Glomerular visceral epithelial cell (primary cell): Measurements from ENCODE around the gene SIX5.

Experiments used
- DNase-seq: peaks from one replicate; pipeline ENCODE4 v3.0.0-alpha.2; 2016; ENCODE audit errors: extremely low spot score

The SIX5 gene

DNA sequence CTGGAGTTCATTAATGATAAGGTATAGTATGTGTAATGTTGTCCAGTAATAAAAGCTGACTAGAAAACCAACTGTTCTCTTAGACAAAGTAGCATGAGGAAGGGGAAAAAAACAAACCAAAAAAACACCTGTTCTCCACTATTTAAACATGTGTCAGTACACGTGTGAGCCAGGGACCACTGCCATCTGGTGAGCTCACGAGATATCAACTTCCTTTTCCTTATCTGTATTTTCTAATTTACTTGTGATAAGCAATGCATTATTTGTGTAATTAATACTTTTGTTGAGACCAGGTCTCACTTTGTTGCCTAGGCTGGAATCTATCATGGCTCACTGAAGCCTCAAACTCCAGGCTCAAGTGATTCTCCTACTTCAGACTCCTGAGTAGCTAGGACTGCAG, 4.3 kb upstream of the SIX5 start:
- no peak for DNase-seq

DNA sequence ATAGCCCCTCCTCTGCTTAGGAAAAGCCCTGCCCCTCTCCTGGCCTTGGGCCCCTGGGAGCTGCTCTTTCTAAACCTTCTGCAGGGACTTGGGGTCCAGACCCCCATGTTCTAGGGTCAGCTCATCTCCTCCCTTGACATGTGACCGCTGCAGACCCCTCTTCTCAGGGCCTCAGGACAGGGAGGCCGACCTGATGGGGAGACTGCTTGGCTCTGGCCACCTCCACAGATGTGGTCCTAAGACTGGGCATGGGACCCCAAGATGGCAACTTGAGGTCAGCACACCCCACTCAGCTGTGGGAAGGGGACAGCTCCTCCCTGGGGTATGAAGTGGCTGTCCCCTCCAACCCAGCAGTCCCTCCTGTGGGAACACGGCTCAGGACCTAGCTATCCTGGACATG, 3.9 kb upstream of the SIX5 start:
- no peak for DNase-seq

- no peak for DNase-seq
These were observed 3.2 kb upstream of the SIX5 start for GRCh38 chr19:45772130-45772840.

DNA sequence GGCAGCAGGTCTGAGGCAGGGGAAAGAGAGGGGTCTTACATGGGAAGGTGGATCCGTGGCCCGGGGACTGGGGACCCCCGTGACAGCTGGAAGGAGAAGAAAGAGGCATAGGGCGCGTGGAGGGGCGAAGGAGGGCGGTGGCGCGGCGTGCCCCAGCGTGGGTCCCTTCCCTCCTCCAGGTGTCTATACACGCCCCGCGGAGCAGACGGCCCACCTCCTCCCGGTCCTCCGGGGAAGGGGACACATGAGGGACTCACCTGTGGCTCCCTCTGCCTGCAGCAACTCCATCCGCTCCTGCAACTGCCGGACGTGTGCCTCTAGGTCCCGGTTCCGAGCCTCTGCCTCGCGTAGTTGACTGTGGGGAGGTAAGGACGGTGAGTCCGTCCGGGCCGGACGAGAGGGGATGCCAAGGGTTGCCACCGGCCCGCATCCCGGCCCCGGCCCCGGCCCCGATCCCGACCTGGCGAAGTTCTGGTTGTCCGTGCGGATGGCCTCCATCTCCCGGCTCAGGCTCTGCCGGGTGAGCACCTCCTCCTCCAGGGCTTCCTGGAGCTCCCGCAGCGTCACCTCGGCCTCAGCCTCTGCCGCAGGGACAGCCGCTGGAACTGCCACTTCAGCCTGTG, 2.4 kb upstream of the SIX5 start:
- DNase-seq, result no peak

- DNase-seq, result peak; percentile 98
These were observed 1.4 kb upstream of the SIX5 start for GRCh38 chr19:45770192-45771101.

DNA sequence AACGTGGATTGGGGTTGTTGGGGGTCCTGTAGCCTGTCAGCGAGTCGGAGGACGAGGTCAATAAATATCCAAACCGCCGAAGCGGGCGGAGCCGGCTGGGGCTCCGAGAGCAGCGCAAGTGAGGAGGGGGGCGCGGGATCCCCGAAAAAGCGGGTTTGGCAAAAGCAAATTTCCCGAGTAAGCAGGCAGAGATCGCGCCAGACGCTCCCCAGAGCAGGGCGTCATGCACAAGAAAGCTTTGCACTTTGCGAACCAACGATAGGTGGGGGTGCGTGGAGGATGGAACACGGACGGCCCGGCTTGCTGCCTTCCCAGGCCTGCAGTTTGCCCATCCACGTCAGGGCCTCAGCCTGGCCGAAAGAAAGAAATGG, 754 bp upstream of the SIX5 start:
- no peak for DNase-seq

GRCh38 chr19:45768655-45768983, 433 bp downstream of the SIX5 start:
- DNase-seq, result peak; percentile 63

DNA sequence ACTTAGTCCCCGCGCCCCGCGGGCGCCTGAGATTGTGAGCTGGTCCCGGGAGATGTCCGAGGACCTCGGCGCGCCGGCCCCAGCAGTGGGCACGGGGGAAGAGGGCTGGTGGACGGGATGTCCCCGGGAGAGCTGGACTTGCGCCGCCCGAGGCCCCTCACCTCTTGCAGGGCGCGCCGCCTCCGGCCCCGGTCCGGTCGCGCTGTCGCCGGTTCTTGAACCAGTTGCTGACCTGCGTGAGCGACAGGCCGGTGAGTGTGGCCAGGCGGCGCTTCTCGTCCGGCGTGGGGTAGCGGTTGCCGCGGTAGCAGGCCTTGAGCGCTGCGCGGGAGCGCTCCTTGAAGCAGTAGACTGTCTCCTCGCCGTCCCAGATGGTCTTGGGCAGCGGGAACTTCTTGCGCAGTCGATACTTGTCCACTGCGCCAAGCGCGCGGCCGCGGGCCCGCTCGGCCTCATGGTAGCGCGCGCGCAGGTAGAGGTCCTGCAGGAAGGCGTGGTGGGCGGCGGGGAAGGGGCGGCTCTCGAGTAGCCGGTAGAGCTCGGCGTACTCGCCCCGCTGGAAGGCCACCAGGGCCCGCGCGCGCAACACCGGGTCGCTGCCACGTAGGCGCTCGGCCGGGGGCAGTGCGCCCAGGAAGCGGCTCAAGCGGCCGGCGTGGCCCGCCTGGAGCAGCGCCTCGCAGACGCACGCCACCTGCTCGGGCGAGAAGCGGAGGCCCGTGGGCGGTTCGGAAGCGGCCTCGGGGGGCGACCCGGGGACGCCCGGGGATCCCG, 984 bp downstream of the SIX5 start:
- peak; percentile 73 for DNase-seq

- peak; percentile 82 for DNase-seq
These were observed 1.6 kb downstream of the SIX5 start for GRCh38 chr19:45767410-45767880.

DNA sequence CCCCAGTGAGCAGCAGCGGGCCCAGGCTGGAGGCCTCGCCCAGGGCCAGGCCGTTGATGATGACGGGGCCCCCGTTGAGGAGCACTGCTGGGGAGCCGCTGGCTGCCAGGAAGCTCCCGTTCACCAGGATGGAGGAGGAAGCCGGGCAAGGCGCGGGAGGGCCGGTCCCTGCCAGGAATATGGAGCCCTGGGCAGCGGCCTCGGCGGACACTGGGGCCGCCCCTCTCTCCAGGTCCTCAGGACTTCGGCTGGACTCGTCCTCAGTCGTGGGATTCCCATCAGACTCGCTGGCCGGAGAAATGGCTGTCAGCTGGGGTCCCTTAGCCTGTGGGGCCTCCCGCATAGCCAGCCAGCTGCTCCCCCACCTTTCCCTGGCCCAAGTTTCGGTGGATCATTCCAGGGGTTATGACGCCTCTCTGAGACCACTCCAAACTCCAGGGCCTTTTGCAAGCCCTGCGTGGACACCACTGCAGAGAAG, 2.1 kb downstream of the SIX5 start:
- DNase-seq, result no peak

GRCh38 chr19:45766296-45766868, 2.7 kb downstream of the SIX5 start:
- DNase-seq, result no peak

DNA sequence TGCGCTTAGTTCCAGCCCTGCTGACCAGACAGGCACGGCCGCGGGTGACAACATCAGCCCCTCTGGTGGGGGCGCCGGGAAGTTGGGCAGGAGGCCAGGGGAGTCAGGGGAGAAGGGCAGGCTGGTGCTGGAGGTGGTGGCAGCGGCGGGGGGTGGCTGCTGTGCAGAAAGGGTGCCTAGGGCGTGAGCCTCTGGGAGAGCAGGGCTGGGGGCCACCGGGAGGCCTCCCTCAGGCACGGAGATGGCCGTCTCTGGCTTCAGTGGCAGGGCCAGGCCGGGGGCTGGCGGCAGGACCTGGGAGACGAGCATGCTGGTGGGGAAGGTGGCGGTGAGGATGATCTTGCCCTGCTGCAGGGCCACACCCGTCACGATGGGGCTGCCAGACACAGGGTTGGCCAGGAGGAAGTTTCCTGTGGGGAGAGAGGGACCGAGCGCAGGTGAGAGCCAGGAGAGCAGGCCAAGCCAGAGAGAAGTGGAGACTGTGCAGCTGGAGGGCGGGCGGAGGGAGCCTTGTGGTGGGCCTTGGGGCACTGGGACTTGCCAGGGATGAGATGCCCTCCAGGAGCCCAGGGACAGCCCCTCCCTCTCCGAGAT, 3.3 kb downstream of the SIX5 start:
- no peak for DNase-seq

DNA sequence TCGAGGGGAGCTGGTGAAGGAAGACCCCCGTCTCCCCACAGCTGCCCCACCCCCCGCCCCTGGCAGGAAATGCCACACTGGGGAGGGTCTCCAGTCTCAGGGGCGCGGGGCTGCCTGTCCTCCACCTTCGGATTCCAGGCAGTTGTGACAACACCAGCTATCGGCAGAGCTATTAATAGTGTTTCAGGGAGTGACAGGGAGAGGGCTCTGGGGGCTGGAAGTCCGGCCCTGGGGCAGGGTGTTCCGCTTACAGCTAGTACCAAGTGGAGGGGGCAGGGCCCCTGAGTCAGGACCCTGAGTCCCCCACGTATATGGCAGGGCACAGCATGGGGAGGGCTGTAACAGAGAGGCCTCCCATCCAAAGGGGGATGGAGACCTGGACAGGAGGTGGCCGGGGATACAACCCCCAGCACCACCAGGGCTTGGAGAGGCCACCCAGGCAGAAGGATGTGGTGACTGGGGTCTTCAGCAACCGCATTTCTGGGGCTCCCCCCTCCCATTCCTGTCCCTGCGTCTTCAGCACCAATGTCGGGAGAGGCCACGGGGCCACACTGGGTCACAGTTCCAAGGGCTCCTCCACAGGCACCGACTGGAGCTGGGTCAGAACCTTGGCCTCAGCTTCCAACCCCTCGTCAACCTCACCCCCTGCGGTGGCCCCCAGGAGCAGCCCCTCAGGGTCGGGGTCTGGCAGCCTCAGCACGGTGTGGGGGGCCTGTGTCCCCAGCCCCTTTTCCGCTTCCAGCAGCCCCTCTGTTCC, 3.9 kb downstream of the SIX5 start:
- no peak for DNase-seq

GRCh38 chr19:45764475-45764874, 4.6 kb downstream of the SIX5 start:
- no peak for DNase-seq

DNA sequence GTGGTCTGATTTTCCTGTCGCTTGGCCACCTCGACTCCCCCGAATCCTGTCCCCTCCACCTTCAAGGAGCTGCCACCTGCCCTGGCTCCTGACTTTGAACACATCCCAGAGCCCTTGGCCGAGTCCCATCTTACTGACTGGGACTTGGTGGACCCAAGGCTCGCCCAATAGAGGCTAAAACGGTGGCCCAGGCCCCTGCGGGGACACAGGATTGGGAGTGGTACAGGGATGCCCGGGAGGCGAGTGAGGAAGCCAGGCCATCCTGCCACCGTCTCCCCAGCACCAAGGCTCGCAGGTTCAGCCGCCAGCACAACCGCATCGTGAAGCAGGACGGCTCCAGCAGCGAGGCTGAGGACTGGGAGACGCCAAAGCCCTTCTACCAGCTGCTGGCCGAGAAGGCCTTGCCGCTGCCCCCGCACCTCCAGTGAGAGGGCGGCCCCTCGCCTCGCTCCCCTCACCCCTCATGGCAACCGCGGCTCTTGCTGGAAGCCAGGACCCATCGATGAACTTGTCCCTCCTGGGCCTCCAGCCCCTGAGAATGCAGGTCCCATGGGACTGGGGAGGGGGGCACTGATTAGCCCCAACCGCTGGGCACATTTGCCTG, 5.3 kb downstream of the SIX5 start:
- no peak for DNase-seq

DNA sequence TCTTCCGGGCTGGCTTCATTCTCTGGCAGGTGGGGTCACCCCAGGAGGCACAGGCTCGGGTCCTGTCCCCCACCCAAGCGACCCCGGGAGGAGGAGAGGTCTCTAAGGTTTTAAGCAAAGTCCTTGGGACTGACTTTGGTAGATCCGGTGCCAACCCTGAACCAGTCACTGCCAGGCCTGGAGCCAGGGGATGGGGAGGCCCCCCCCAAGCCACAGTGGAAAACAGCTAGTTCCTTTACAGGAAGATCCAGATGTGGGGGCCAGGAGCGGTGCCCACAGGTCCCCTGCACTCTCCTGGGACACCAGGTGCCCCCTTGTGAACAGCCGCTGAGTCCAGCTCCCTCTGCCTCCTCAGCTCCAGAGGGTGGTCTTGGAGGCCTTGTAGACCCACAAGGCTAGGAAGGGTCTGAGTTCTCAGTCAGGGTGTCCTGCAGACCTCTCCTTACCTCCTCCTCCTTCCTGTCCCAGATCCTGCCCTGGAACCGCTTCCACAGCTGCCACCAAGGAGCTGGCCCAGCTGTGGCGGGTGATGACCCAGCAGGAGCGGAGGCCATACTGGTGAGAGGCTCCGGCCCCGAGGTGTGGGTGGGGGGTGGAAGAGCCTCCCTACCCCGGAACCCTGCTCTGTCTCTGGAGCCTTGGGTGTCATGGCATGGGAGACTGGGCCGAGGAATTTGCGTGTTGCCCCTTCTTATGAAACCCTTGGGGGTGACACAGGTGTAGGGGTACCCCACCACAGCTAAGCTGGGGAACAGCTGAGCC, 6.0 kb downstream of the SIX5 start:
- DNase-seq, result no peak

- DNase-seq, result no peak
These were observed 7.3 kb downstream of the SIX5 start for GRCh38 chr19:45761714-45762113.

DNA sequence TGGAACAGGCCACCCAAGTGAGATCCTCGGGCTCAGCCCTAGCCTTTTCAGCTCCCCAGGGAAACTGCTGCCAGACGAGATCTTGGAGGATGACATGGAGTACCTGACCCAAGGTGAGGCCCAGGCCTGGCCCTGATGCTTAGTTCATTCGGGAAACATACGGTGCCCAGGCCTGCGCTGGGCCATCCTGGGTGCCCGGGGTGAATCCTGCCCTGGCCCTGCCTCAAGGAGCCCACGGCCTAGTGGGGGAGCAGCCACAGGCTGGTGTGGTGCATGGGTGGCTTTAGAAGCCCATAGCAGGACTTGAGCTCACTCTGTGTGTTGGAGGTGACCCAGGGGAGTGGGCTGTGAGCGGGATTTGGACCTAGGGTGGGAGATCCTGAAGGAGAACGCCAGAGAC, 10.1 kb downstream of the SIX5 start:
- DNase-seq, result no peak

DNA sequence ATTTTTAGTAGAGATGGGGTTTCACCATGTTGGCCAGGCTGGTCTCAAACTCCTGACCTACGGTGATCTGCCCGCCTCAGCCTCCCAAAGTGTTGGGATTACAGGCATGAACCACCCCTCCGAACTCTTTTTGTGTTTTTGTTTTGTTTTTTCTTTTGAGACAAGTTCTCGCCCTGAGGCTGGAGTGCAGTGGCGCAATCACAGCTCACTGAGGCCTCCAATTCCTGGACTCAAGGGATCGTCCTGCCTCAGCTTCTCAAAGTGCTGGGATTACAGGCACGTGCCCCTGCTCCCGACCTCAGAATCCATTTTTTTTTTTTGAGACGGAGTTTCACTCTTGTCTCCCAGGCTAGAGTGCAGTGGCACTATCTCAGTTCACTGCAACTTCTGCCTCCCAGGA, 11.4 kb downstream of the SIX5 start:
- no peak for DNase-seq
